ENCODE measurements around the gene ADAD1.
"Not testable (repeated sequence)": the region's sequence is repeated elsewhere in the genome, so short reads cannot be mapped to it uniquely, and the experiment has no call there.

ADAD1 gene

DNA sequence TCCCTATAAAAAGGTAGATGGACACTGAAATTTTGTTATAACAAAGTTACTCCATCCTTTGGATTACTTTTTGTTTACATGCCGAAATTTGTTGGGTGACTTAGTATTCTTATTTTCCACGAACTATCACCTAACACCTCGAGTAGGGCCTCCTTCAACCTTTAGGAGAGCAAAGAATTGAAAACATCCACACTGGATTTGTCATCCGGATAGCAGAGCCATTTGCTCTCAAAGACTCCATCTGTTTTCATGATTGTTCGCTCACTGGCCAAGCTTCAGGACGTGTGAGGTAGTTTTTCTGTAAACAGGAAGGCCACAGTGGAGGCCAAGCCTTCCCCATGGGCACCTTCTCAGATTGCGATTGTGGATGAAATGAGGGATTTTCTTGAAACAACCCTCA lies at the start of gene ADAD1:
TSS of gene ADAD1 (plus strand) at position 301 of the 400 bp plus-strand sequence. CDS start 1,059 bp downstream, outside the sequence.
- no peak for DNase-seq

DNA sequence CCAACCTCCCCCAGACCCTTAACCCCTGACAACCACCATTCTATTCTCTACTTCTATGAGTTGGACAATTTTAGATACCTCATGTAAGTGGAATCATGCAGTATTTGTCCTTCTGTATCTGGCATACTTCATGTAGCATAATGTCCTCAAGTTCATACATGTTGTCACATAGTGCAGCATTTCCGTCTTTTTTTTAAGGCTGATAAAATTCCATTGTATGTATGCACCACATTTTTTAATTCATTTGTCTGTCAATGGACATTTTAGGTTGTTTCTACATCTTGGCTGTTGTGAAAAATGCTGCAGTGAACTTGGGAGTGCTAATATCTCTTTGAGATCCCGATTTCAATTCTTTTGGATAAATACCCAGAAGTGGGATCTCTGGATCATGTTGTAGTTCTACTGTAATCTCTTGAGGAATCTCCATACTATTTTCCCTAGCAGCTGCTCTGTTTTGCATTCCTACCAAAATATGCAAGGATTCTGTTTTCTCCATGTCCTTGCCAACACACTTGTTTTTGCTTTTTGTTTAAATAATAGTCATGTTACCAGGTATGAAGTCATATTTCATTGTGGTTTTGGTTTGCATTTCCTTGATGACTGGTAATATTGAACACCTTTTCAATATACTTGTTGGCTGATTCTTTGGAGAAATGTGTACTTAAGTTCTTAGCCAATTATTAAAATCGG lies 48.8 kb upstream of the ADAD1 start:
- DNase-seq, result no peak

DNA sequence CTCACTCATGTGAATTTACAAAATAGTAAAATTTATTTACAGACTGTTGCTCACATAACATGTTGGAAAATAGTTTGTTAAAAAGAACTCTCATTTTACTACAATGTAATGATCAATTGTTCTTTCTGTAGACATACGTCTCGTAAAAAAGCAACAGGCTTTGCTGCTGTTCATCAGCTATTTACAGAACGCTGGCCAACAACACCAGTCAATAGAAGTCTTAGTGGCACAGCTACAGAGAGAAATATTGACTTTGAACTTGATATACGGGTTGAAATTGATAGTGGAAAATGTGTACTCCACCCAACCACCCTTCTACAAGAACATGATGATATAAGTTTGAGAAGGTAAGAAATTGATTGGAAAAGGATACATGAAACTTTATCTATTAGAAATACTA lies 47.6 kb upstream of the ADAD1 start:
- DNase-seq, result no peak

DNA sequence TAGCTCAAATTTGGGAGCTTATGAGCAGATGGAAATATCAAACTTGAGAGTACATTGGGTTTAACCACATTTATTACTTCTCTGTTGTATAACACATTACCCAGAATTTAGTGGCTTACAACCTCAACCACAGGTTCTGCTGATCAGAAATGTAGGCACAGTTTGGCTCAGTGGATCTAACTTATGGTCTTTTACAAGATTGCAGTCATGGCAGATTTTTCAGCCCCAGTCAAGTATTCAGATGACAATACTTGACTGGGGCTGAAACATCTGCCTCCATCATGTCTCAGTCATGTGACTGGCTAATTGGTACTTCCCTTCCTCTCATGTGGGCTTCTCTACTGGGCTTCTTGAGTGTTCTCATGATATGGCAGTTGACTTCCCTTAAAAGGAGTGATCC lies 44.0 kb upstream of the ADAD1 start:
- no peak for DNase-seq

DNA sequence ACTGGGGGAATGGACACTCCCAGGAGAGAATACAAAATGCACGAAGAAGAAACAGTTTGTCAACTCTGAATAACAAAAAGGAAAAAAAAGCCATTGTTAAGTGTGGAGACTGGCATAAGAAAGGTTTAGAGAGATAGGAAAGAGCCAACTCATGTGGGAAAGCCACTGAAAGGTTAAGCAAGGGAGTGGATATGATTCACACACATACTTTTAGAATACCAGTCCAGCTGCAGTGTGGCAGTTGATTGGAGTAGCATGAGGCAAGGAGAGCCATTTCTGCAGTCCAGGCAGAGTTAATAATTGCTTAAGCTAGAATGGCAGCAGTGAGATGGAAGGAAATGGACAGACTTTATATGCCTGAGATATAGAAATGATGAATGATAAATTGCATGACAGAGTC lies 36.9 kb upstream of the ADAD1 start:
- no peak for DNase-seq

DNA sequence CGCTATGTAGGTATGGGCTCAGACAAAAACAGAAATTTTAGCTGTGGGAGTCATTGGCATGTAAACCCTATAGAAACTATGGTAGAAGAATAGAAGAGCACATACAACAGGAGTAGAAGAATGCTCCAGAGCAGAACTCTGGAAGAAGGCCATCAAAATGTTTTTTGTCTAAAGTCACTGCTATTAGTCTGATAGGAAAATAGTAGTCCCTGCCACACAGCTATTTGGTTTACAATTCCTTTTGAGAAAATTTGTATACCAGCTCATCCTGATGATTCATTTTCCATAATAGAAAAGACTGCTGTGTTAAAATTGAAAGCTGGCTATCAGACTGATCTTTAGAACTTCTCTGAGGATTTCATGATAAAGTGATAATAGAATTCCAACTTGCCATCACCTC lies 32.8 kb upstream of the ADAD1 start:
- DNase-seq, result no peak

DNA sequence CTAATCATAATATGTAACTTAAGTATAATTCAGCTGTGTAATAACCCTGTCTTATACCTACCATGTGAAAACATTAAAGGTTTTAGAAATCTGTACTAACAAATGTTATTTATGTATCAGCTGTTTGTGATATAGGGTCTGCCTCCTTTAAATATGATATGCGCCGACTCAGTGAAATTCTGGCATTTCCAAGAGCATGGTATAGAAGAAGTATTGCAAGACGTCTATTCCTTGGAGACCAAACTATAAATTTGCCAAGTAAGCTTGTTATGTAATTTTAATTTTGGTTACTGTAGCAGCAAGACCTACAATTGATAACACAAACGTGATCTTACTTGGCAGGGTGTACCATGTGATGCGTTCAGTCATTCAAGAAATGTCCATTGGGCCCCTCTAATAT lies 32.3 kb upstream of the ADAD1 start:
- no peak for DNase-seq

DNA sequence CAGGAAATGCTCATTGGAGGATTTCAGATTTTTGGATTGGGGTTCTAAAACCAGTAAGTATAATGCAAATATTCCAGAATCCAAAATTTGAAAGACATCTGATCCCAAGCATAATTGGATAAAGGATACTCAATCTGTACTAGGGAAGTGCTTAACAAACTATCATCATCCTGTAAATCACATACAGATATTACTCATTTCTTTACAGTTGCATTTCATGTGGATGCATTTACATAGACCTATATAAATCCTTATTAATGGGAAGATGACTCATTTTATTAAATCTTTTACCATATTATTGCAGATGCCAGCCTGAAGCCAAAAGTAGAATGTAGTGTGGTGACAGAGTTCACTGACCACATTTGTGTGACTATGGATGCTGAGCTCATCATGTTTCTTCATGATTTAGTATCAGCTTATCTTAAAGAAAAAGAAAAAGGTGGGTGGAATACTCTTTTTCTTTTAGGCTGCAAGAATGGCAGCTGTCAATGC lies 22.4 kb upstream of the ADAD1 start:
- no peak for DNase-seq

DNA sequence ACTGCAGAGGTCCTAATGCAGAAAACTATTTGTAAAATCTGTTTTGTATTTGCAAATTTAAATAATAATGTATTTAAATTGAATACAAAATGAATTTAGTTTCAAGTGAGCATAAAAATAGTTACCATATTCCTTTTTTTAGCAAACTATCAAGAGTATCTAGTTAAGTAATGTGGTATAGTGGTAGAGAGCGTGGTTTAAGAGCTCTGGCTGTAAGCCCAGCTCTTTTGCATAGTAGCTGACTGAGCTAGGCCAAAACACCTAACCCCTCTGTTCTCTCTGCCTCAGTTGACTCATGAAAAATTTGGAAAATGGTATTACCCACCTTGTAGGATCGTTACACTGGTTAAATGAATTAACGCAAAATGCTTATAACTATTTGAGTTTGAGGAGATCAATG lies 18.1 kb upstream of the ADAD1 start:
- no peak for DNase-seq

DNA sequence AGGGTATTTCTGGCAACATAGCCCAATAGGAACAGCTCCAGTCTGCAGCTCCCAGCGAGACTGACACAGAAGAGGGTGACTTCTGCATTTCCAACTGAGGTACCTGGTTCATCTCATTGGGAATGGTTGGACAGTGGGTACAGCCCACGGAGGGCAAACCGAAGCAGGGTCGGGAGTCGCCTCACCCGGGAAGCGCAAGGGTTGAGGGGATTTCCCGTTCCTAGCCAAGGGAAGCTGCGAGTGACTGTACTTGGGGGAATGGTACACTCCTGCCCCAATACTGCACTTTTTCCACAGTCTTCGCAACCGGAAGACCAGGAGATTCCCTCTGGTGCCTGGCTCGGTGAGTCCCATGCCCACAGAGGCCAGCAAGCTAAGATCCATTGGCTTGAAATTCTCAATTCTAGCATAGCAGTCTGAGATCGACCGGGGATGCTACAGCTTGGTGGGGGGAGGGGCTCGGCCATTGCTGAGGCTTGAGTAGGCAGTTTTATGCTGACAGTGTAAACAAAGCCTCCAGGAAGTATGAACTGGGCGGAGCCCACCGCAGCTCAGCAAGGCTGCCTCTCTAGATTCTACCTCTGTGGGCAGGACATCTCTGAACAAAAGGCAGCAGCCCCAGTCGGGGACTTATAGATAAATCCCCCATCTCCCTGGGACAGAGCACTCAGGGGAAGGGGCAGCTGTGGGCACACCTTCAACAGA lies 14.0 kb upstream of the ADAD1 start:
- no peak for DNase-seq

DNA sequence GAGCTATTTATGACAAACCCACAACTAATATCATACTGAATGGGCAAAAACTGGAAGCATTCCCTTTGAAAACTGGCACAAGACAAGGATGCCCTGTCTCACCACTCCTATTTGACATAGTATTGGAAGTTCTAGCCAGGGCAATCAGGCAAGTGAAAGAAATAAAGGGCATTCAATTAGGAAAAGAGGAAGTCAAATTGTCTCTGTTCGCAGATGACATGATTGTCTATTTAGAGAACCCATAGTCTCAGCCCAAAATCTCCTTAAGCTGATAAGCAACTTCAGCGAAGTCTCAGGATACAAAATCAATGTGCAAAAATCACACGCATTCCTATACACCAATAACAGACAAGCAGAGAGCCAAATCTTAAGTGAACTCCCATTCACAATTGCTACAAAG lies 10.0 kb upstream of the ADAD1 start:
- not testable (repeated sequence) for DNase-seq

DNA sequence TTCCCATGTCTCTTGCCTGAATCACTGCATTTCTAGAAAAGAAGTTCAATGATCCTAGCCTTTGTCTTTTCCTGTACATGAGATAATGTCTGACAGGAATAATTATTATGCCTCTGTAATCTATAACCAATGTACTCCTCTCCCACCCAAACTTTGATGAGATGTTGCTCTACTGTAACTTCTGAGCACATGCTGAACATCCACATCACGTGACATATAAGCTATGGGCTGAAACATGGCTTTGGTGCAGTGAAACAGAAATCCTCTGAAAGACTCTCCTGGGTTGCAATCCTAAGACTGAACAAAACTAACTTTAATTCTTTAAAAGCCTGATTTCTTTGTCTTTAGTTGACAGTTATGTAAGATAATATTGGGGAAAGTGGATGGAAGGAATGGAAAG lies 1.5 kb upstream of the ADAD1 start:
- no peak for DNase-seq

DNA sequence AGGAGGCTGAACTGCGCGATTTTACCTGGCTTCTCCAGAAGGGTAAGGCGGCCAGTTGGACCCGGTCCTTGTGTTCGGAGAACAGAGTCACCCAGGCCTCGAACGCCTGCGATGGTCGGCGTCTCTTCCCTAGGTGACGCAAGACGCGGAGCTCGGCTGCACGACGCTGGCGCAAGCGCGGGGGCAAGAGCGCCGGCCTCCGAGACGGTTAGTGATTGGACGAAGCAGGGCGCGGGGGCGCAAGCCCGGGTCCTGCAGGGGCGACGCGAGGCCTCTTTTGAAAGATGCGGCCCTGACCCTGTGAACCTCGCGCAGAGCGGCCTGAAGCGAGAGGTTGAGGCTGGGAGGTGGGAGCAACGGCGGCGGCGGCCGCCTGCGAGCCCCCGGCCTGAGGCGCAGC lies 428 bp downstream of the ADAD1 start:
- no peak for DNase-seq

DNA sequence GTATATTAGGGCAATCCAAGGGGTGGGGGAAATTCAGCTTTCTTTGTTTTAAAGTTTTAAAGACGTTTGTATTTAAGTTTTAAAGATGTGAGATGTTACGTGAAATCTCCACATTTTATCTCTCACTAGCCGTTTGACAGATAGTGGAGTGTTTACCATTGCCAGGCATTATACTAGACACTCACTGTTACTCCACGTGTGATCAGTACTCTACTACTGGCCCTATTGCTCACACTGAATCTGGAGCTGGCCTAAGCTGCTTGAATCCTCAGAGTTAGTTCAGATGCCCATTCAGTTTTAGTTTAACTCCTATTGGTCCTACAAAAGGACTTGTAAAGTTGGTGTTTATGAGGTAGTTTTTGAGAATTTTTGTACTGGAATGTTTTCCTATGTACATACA lies 4.5 kb downstream of the ADAD1 start:
- no peak for DNase-seq

DNA sequence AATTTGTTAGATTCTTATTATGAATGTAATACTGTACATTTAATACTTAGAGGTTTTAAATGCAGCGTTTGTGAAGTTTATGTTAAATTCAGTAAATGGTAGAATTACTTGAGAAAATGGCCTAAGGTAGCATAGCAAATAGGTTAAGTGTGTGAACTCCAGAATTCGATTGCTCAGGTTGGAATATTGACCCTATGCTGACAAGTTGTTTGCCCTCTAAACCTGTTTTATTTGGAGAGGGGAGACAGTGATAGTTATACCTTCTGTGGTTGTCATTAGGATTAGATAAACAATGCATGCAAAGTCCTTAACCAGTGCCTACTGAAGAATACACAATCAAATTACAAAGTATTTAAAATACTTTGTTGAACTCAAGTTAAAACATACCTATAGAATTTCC lies 5.4 kb downstream of the ADAD1 start:
- no peak for DNase-seq

DNA sequence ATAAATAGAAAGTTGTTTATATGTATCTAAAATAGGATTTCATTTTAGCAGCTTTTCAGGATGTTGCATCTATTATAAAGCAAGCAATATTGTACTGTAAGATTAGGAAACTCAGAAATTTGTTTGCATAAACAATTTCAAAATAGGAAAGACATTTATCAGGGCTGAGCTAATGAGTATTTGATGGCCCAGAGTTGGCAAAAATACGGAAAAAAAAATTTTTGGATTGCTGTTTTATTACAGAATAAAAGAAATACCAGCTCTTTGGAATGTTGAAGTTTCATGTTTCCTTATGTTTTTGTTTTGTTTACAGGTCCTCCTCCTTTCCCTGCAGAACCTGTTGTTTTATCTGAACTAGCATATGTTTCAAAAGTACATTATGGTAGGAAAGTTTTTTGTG lies 14.5 kb downstream of the ADAD1 start:
- no peak for DNase-seq

DNA sequence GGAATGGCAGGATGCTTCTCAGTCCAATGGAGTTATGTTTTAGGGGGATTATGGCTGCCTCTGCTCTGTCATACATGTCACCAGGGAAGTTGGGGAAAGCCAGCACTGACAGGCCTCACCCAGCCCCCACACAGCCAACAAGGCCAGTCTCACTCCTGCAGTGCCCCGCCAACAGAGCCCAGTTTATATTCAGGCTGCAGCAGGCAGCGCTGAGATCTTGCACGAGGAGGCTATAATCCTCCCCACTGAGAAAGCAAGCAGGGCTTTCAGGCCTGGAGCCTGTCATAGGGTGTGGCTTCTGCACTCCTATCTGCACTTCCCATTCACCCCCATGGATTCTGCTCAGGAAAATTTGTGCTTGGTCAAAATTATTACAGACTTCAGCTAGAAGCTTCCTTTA lies 25.1 kb downstream of the ADAD1 start:
- no peak for DNase-seq

DNA sequence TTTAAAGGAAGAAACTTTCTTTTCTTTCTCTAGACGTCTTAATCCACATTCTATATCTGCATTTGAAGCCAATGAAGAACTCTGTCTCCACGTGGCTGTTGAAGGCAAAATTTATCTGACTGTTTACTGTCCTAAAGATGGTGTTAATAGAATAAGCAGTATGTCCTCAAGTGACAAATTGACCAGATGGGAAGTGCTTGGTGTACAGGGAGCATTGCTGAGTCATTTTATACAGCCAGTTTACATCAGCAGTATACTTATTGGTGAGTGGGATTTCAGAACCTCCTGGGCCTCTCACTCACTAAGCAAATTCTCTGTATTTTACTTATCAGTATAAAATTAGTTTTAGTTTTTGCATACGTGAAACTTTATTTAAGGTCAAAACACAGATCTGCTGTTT lies 33.7 kb downstream of the ADAD1 start:
- DNase-seq, result no peak

DNA sequence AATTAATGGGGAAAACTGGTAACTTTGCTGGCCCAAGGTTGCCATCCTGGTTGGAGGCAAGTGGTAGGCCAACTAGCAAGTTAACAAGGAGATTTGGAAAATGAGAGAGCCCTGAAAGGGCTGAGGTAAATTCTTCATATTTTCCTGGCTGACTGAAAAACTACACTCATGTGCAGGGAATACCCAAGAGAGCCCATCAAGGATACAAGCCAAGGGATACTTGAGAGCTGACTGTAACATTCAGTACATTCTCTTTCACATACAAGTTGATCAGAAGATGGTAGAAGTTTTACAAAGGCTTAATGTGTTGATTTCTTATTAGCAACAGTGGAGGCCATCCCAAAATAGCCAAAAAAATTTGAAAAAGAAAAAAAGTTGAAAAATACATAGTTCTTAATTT lies 44.4 kb downstream of the ADAD1 start:
- no peak for DNase-seq

DNA sequence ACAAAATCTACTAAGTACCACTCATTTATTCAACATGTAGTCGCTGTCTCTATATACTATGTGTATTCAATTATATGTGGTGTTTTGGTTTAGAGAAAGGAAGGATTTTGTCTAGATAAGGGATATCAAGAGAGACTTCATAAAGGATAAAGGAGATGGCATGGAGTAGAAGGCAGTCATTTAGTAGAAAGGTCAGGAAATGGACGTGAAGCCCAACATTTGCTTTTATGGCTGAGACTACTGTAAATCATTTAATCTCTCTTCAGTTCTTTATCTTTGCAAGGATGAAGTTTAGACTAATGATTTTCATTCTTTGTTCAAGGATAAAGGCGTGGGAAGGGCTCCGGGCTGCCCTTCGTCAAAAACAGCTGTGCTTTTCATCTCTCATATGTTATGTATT lies 52.5 kb downstream of the ADAD1 start:
- no peak for DNase-seq

DNA sequence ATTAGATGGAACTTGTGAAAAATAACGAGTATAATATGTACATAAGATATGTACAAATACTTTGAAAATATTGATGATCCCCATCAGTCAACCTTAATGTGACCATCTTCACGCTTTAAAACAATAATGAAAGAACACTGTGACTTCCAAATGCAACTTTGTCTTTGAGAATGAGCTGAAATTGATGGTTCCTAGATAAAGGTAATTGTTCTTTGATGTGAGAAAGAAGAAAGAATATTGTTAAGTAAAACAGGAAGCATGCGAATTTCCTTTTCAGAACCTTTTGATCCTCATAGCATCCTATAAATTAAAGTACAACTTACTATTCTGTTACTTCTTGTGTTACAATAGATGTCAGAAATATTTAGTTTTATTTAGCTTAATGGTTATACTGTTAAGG lies 55.5 kb downstream of the ADAD1 start:
- no peak for DNase-seq

DNA sequence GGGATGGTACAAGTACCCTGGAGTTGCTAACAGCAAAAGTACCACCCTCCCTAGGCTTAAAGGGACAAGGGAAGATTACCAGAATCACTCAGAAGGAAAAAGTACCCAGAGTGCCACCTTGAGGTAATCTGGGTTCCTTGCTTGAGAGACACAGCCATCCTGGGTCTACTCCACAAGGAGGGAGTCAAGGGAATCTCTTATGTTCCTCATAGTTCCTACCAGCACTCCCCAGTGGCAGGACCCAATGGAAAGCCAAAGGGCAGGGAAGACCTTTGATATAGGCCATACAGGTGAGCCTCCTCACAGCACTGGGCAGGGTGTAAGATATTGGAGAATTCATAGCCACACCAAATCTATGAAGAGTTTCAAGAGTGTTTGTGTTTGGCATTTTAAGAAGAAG lies 72.0 kb downstream of the ADAD1 start:
- DNase-seq, result no peak

DNA sequence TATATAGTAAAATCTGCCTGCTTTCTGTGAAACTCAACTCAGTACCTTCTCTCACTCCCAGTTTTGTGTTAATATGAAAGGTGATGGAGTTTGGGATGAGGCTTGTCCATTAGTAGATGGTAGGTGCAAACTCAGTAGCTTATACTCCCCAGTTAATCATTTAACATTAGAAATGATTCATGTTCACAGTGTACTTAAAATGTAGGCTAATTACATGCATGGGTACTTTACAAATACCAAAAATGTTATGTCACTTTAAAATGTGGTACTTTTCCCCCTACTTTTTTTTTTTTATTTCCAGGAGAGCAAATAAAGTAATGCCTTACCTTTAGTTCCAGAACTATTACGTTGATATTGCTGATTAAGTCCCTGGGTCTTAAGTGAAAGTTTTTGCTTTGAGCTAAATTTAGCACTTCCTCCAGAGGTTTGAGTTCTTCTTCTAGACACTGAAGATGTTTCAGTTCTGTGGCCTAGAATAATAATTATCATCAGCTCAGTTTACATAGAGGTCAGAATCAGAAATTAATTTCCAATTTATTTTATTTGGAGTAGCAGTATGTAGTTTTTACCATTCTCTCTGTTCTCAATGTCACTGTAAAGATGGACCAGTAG lies 74.7 kb downstream of the ADAD1 start:
- no peak for DNase-seq
